K562 (cell line): ENCODE measurements around the gene NME2. TPM values are rescaled to one million over a fixed set of nuclear protein-coding genes. Genes with fewer than 3 reads are reported as not detected.

Experiments used
- MBD2 ChIP-seq: sonication (generic); IDR thresholded peaks from 2 replicates; pipeline ENCODE4 v1.6.1; 2016; ENCODE audit warnings: low read depth, borderline replicate concordance
- NBN ChIP-seq: fragments of 450-650 bp; IDR thresholded peaks from 2 replicates; pipeline ENCODE4 v1.6.1; 2016; ENCODE audit warnings: low read depth, mild to moderate bottlenecking
- NFRKB ChIP-seq: fragments of 450-650 bp; IDR thresholded peaks from 2 replicates; pipeline ENCODE4 v1.6.1; 2016; ENCODE audit warnings: low read depth
- NONO ChIP-seq, 2 experiments: fragments of 200-400 bp in 1 of 2; fragments of 450-650 bp in 1 of 2; formaldehyde crosslinking in 1 of 2; IDR thresholded peaks; 2 replicates each; pipeline ENCODE4 v1.6.1; 2017; ENCODE audit warnings: low read depth in 2 of 2, mild to moderate bottlenecking in 2 of 2, moderate library complexity in 2 of 2, low read length in 1 of 2
- SLC30A9 ChIP-seq: fragments of 250-450 bp; sonication (Bioruptor Pico); IDR thresholded peaks from 2 replicates; pipeline ENCODE4 v1.8.0; 2022; ENCODE audit warnings: mild to moderate bottlenecking, moderate library complexity
- SMAD1 ChIP-seq: fragments of 150-350 bp; IDR thresholded peaks from 2 replicates; pipeline ENCODE4 v1.6.1; 2014; ENCODE audit warnings: low read length, low read depth; ENCODE audit not compliant: partially characterized antibody
- SMAD3 ChIP-seq: fragments of 450-650 bp; formaldehyde crosslinking; conservative IDR thresholded peaks from 2 replicates; pipeline ENCODE4 v1.4.0; 2020; ENCODE audit warnings: mild to moderate bottlenecking
- TEAD4 ChIP-seq, 2 experiments: sonication (generic) in 1 of 2; formaldehyde crosslinking in 1 of 2; IDR thresholded peaks; 2 replicates each; pipeline versions ENCODE4 v1.6.1 to v1.8.0; 2012 to 2022; ENCODE audit warnings: borderline replicate concordance in 1 of 2, inconsistent platforms in 1 of 2, low read length in 1 of 2, mild to moderate bottlenecking in 1 of 2, missing genetic modification reagents in 1 of 2
- ZNF239 ChIP-seq: fragments of 250-450 bp; sonication (Bioruptor Pico); IDR thresholded peaks from 2 replicates; pipeline ENCODE4 v1.4.0; 2020; ENCODE audit warnings: mild to moderate bottlenecking
- polyA plus RNA-seq, 8 experiments: library from polyadenylated mRNA; depleted of rRNA in 4 of 8; stranded (reverse) in 5 of 8; unstranded in 3 of 8; fragments of >200 nt; fragmentation: Nextera tagmentation in 2 of 8; fragmentation: Illumina TruSeq in 1 of 8; extraction: Ambion mirVana in 2 of 8; extraction: Trizol in 1 of 8; gene quantifications; 2 replicates each; pipeline versions ENCODE4 v1.2.1 to v1.2.3, GENCODE V29; 2011 to 2014; ENCODE audit warnings: inconsistent platforms in 1 of 8, missing spikeins in 1 of 8
- total RNA-seq, 7 experiments: library from RNA; depleted of rRNA in 6 of 7; stranded (reverse); fragments of >200 nt in 6 of 7; fragmentation: Illumina TruSeq in 2 of 7; extraction: Trizol in 2 of 7; gene quantifications; 2 replicates each; pipeline versions ENCODE4 v1.2.1 to v1.2.3, GENCODE V29; 2011 to 2021; ENCODE audit warnings: low replicate concordance in 1 of 7
- TF ChIP-seq, protein P1 (sequence below): sonication (generic); formaldehyde crosslinking; IDR thresholded peaks from 2 replicates; pipeline ENCODE4 v1.8.1; 2022; ENCODE audit warnings: missing genetic modification reagents
- TF ChIP-seq, protein P2 (sequence below): fragments of 450-650 bp; IDR thresholded peaks from 2 replicates; pipeline ENCODE4 v1.6.1; 2016; ENCODE audit warnings: borderline replicate concordance
- TF ChIP-seq, protein P3 (sequence below), 3 experiments: fragments of 200-800 bp in 1 of 3; fragments of 250-450 bp in 1 of 3; fragments of 450-650 bp in 1 of 3; sonication (Bioruptor Pico) in 1 of 3; sonication (Bioruptor generic) in 1 of 3; formaldehyde crosslinking in 1 of 3; IDR thresholded peaks; 2 replicates each; pipeline versions ENCODE4 v1.6.1 to v1.8.0; 2016 to 2022; ENCODE audit warnings: mild to moderate bottlenecking in 2 of 3, missing genetic modification characterization in 2 of 3, missing compliant biosample characterization in 1 of 3, moderate library complexity in 1 of 3
- TF ChIP-seq, protein P4 (sequence below): fragments of 200-800 bp; sonication (Bioruptor generic); IDR thresholded peaks from 2 replicates; pipeline ENCODE4 v1.6.1; 2017; ENCODE audit warnings: missing genetic modification characterization, missing compliant biosample characterization
- TF ChIP-seq, protein P5 (sequence below): fragments of 250-450 bp; sonication (Bioruptor Pico); IDR thresholded peaks from 2 replicates; pipeline ENCODE4 v1.5.0; 2022; ENCODE audit warnings: mild to moderate bottlenecking

The NME2 gene
- total and polyA plus RNA-seq, 9 of the 15 experiments (the other 6 are each of a cell fraction or from before 2014, with no cell fraction given): 684 to 1,202 (median 924) TPM

DNA sequence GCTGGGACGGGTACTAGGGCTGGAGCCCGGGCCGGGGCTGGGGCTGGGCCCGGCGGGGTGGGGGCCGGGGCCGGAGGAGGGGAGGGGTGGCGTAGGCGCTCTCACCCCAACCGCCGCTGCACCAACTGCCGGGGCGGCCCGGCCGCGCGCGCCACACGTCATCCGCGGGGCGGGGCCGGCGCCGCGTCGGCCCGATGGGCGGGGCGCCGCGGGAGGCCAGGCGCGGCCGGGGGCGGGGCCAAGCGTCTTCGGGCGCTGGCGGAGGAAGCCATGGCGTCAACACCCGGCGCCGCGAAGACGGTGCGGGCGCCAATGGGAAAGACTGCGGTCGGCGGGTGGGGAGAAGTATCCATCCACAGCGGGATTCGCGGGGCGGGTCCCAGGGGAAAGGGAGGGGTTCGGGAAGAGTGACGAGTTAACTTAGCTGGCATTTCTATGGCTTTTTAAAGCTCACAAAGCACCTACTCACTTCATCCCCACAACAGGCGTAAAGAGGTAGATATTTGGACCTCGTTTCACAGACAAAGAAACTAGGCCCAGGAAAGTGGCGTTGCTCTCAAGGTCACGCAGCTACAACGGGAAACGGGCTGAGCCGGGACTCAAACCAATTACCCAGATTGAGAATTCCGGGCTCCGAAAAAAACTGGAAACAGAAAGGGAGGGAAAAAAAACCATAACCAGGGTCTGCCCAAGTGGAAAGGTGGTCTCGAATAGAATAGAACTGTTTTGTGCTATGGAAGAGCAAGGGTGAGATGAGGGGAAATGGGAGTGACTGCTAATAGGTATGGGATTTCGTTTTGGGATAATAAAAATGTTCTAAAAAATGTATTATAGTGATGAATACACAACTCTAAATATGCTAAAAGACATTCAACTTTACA is 45.2 kb upstream of the NME2 start, which contains the start of gene SPAG9 (continued):
- TF ChIP-seq NONO (IDR thresholded peaks at IDR 0.05; ENCODE audit: low read depth in 2 of 2, low read length in 1 of 2): 0 out of 4 replicates have a peak, but pooled peaks of 1 of the 2 experiments have one; percentile 0
- TF ChIP-seq, protein P1, sequence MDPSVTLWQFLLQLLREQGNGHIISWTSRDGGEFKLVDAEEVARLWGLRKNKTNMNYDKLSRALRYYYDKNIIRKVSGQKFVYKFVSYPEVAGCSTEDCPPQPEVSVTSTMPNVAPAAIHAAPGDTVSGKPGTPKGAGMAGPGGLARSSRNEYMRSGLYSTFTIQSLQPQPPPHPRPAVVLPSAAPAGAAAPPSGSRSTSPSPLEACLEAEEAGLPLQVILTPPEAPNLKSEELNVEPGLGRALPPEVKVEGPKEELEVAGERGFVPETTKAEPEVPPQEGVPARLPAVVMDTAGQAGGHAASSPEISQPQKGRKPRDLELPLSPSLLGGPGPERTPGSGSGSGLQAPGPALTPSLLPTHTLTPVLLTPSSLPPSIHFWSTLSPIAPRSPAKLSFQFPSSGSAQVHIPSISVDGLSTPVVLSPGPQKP (CRISPR knock-in tag): no peak
- TF ChIP-seq, protein P2, sequence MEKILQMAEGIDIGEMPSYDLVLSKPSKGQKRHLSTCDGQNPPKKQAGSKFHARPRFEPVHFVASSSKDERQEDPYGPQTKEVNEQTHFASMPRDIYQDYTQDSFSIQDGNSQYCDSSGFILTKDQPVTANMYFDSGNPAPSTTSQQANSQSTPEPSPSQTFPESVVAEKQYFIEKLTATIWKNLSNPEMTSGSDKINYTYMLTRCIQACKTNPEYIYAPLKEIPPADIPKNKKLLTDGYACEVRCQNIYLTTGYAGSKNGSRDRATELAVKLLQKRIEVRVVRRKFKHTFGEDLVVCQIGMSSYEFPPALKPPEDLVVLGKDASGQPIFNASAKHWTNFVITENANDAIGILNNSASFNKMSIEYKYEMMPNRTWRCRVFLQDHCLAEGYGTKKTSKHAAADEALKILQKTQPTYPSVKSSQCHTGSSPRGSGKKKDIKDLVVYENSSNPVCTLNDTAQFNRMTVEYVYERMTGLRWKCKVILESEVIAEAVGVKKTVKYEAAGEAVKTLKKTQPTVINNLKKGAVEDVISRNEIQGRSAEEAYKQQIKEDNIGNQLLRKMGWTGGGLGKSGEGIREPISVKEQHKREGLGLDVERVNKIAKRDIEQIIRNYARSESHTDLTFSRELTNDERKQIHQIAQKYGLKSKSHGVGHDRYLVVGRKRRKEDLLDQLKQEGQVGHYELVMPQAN: peak; percentile 11; the same call in 1 of the 2 replicates
- TF ChIP-seq NFRKB: peak; percentile 96
- no peak for TF ChIP-seq SLC30A9
- peak; percentile 43 for TF ChIP-seq SMAD1
- TF ChIP-seq TEAD4 (IDR thresholded peaks at IDR 0.05; ENCODE audit: low read length): no peak
- no peak for TF ChIP-seq TEAD4 (CRISPR knock-in tag; IDR thresholded peaks at IDR 0.05; ENCODE audit: borderline replicate concordance)
- TF ChIP-seq, protein P3, sequence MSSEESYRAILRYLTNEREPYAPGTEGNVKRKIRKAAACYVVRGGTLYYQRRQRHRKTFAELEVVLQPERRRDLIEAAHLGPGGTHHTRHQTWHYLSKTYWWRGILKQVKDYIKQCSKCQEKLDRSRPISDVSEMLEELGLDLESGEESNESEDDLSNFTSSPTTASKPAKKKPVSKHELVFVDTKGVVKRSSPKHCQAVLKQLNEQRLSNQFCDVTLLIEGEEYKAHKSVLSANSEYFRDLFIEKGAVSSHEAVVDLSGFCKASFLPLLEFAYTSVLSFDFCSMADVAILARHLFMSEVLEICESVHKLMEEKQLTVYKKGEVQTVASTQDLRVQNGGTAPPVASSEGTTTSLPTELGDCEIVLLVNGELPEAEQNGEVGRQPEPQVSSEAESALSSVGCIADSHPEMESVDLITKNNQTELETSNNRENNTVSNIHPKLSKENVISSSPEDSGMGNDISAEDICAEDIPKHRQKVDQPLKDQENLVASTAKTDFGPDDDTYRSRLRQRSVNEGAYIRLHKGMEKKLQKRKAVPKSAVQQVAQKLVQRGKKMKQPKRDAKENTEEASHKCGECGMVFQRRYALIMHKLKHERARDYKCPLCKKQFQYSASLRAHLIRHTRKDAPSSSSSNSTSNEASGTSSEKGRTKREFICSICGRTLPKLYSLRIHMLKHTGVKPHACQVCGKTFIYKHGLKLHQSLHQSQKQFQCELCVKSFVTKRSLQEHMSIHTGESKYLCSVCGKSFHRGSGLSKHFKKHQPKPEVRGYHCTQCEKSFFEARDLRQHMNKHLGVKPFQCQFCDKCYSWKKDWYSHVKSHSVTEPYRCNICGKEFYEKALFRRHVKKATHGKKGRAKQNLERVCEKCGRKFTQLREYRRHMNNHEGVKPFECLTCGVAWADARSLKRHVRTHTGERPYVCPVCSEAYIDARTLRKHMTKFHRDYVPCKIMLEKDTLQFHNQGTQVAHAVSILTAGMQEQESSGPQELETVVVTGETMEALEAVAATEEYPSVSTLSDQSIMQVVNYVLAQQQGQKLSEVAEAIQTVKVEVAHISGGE (CRISPR knock-in tag; IDR thresholded peaks at IDR 0.05): peak in 1 of 3 experiments; percentile 55; a peak in 2 of 6 replicates
- peak; percentile 27; the same call in 1 of the 2 replicates for TF ChIP-seq NBN
- TF ChIP-seq, protein P4, sequence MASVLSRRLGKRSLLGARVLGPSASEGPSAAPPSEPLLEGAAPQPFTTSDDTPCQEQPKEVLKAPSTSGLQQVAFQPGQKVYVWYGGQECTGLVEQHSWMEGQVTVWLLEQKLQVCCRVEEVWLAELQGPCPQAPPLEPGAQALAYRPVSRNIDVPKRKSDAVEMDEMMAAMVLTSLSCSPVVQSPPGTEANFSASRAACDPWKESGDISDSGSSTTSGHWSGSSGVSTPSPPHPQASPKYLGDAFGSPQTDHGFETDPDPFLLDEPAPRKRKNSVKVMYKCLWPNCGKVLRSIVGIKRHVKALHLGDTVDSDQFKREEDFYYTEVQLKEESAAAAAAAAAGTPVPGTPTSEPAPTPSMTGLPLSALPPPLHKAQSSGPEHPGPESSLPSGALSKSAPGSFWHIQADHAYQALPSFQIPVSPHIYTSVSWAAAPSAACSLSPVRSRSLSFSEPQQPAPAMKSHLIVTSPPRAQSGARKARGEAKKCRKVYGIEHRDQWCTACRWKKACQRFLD (CRISPR knock-in tag): no peak
- no peak; the same call in 1 of the 2 replicates for TF ChIP-seq SMAD3
- TF ChIP-seq, protein P5, sequence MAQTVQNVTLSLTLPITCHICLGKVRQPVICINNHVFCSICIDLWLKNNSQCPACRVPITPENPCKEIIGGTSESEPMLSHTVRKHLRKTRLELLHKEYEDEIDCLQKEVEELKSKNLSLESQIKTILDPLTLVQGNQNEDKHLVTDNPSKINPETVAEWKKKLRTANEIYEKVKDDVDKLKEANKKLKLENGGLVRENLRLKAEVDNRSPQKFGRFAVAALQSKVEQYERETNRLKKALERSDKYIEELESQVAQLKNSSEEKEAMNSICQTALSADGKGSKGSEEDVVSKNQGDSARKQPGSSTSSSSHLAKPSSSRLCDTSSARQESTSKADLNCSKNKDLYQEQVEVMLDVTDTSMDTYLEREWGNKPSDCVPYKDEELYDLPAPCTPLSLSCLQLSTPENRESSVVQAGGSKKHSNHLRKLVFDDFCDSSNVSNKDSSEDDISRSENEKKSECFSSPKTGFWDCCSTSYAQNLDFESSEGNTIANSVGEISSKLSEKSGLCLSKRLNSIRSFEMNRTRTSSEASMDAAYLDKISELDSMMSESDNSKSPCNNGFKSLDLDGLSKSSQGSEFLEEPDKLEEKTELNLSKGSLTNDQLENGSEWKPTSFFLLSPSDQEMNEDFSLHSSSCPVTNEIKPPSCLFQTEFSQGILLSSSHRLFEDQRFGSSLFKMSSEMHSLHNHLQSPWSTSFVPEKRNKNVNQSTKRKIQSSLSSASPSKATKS (CRISPR knock-in tag): no peak
- TF ChIP-seq MBD2: peak; percentile 72
- no peak for TF ChIP-seq ZNF239 (CRISPR knock-in tag)
